K562 (cell line): ENCODE results near the gene BICD1. TPM values are rescaled to one million over a fixed set of nuclear protein-coding genes. Genes with fewer than 3 reads are reported as not detected.

Experiments
- ATAC-seq: fragments of 200-7000 bp; cut with Tn5 transposase; 3 replicates; pipeline ENCODE4 v1.9.1; 2020; ENCODE audit warnings: moderate library complexity
- BruUV-seq: library from RNA; stranded (reverse); fragments of 400-500 nt; replicated peaks from 2 replicates; lab custom pipeline; 2021; lab: Mats Ljungman, UMichigan
- CTCF ChIA-PET: fragments of 300-600 bp; formaldehyde crosslinking; extraction: SDS; loops from one replicate; lab custom pipeline; 2021; ENCODE audit warnings: low intra/inter-chr PET ratio; lab: Yijun Ruan, JAX
- POLR2A ChIA-PET: fragments of 300-600, 350-650 bp; sonication (Branson Sonifier 250); formaldehyde crosslinking; extraction: SDS; loops from one replicate; lab custom pipeline; 2021; ENCODE audit warnings: antibody characterized with exemption, inconsistent platforms; lab: Yijun Ruan, JAX
- DNase-seq, 4 experiments: peaks; one replicate each; pipeline versions ENCODE4 v3.0.0 to v3.0.0-alpha.2; 2011 to 2018; ENCODE audit warnings: low spot score in 3 of 4, mixed read lengths in 3 of 4; ENCODE audit errors: extremely low read depth in 1 of 4
- FAIRE-seq: peaks from 2 replicates; lab custom pipeline; 2011; peaks lifted over from hg19 to GRCh38; lab: Jason Lieb, UNC
- H2AFZ ChIP-seq: 2 replicates; pipeline ENCODE4 v1.6.0; 2011; ENCODE audit warnings: low read depth, low read length, control low read depth, inconsistent platforms
- H3K27ac ChIP-seq: fragments of 200-600 bp; 3 replicates; pipeline ENCODE4 v1.8.0; 2011; ENCODE audit warnings: low read depth, mild to moderate bottlenecking, control low read depth, inconsistent platforms, low read length, moderate library complexity, mixed read lengths; ENCODE audit errors: extremely low read depth
- H3K27me3 ChIP-seq, 2 experiments: fragments of 300-600 bp in 1 of 2; 2 replicates in 1 of 2; 3 replicates in 1 of 2; pipeline versions ENCODE4 v1.6.0 to v1.8.0; 2011; ENCODE audit warnings: inconsistent platforms in 2 of 2, low read length in 2 of 2, mild to moderate bottlenecking in 1 of 2, mixed read lengths in 1 of 2, moderate library complexity in 1 of 2; ENCODE audit not compliant: control insufficient read depth in 2 of 2, insufficient read depth in 2 of 2
- H3K36me3 ChIP-seq: fragments of 300-600 bp; 3 replicates; pipeline ENCODE4 v1.8.0; 2011; ENCODE audit warnings: mild to moderate bottlenecking, low read length, inconsistent platforms; ENCODE audit not compliant: control insufficient read depth, insufficient read depth
- H3K4me1 ChIP-seq, 2 experiments: fragments of 200-600 bp in 1 of 2; replicated peaks in 1 of 2; 2 replicates in 1 of 2; 3 replicates in 1 of 2; pipeline versions ENCODE4 v1.5.1 to v1.8.0; 2011; ENCODE audit warnings: inconsistent platforms in 2 of 2, low read length in 2 of 2, mild to moderate bottlenecking in 1 of 2, mixed read lengths in 1 of 2, moderate library complexity in 1 of 2; ENCODE audit not compliant: control insufficient read depth in 2 of 2, insufficient read depth in 2 of 2
- H3K4me2 ChIP-seq: 2 replicates; pipeline ENCODE4 v1.6.1; 2011; ENCODE audit warnings: low read length, control low read depth, inconsistent platforms, mixed read lengths; ENCODE audit not compliant: insufficient read depth
- H3K4me3 ChIP-seq: fragments of 200-600 bp; sonication (generic), shearing (Covaris generic); 2 replicates; pipeline ENCODE4 v1.5.1; 2016; ENCODE audit warnings: control low read depth, inconsistent platforms
- H3K79me2 ChIP-seq: fragments of 200-600 bp; 3 replicates; pipeline ENCODE4 v1.8.0; 2011; ENCODE audit warnings: low read length, inconsistent platforms; ENCODE audit not compliant: control insufficient read depth, insufficient read depth
- H3K9ac ChIP-seq, 2 experiments: 2 replicates each; pipeline versions ENCODE4 v1.6.0 to v1.6.1; 2011; ENCODE audit warnings: low read depth in 2 of 2, low read length in 2 of 2, control low read depth in 1 of 2, inconsistent platforms in 1 of 2, mild to moderate bottlenecking in 1 of 2, mixed read lengths in 1 of 2; ENCODE audit not compliant: insufficient read depth in 1 of 2
- H3K9me1 ChIP-seq: one replicate; pipeline ENCODE4 v1.6.0; 2011; ENCODE audit warnings: inconsistent platforms, mild to moderate bottlenecking, low read length, moderate library complexity; ENCODE audit not compliant: control insufficient read depth, insufficient read depth
- H3K9me3 ChIP-seq: replicated peaks from 2 replicates; pipeline ENCODE4 v1.5.1; 2011; ENCODE audit warnings: low read depth, low read length, inconsistent platforms; ENCODE audit not compliant: control insufficient read depth, insufficient read depth
- H4K20me1 ChIP-seq: replicated peaks from 2 replicates; pipeline ENCODE4 v1.6.1; 2011; ENCODE audit warnings: low read length, inconsistent platforms, mixed read lengths; ENCODE audit not compliant: control insufficient read depth, insufficient read depth
- ARID3B ChIP-seq: fragments of 250-450 bp; sonication (Bioruptor Pico); IDR thresholded peaks from 2 replicates; pipeline ENCODE4 v1.4.0; 2020; ENCODE audit warnings: borderline replicate concordance
- E2F3 ChIP-seq: fragments of 250-450 bp; sonication (Bioruptor Pico); IDR thresholded peaks from 2 replicates; pipeline ENCODE4 v1.4.0; 2020; ENCODE audit warnings: mild to moderate bottlenecking
- HNRNPLL ChIP-seq: fragments of 200-400 bp; formaldehyde crosslinking; IDR thresholded peaks from 2 replicates; pipeline ENCODE4 v1.6.1; 2017; ENCODE audit warnings: low read length, low read depth, mild to moderate bottlenecking; ENCODE audit not compliant: poor library complexity, severe bottlenecking
- IFI16 ChIP-seq: fragments of 250-450 bp; sonication (Bioruptor Pico); IDR thresholded peaks from 2 replicates; pipeline ENCODE4 v2.1.2; 2022; ENCODE audit warnings: mild to moderate bottlenecking, inconsistent platforms
- ILF3 ChIP-seq: fragments of 450-650 bp; IDR thresholded peaks from 2 replicates; pipeline ENCODE4 v1.6.1; 2018; ENCODE audit warnings: antibody characterized with exemption, mild to moderate bottlenecking, moderate library complexity, borderline replicate concordance
- RBM22 ChIP-seq: fragments of 200-400 bp; formaldehyde crosslinking; IDR thresholded peaks from 2 replicates; pipeline ENCODE4 v1.6.1; 2018; ENCODE audit warnings: low read length, low read depth; ENCODE audit not compliant: poor library complexity, severe bottlenecking
- ZKSCAN8 ChIP-seq: fragments of 200-800 bp; sonication (Bioruptor generic); IDR thresholded peaks from 2 replicates; pipeline ENCODE4 v1.6.1; 2016; ENCODE audit warnings: missing genetic modification characterization, missing compliant biosample characterization
- ZNF551 ChIP-seq: fragments of 250-450 bp; sonication (Bioruptor Pico); IDR thresholded peaks from 2 replicates; pipeline ENCODE4 v1.5.0; 2021; ENCODE audit warnings: mild to moderate bottlenecking, moderate library complexity
- WGBS: fragments of 100-300 bp; shearing (Covaris generic); methylation state at CpG from one replicate; pipeline ENCODE4 v1.1.6; 2016; ENCODE audit warnings: low coverage, mixed read lengths; ENCODE audit not compliant: insufficient coverage; ENCODE audit errors: missing lambda C conversion rate; 5-methylcytosine and 5-hydroxymethylcytosine counted together
- in situ Hi-C: fragments of 300-500 bp; cut with MboI; formaldehyde crosslinking; loops from 4 replicates; pipeline ENCODE4 v1.15.0; 2018; ENCODE audit warnings: inconsistent platforms, mixed read lengths
- intact Hi-C: fragments of 100-400 bp; cut with micrococcal nuclease; formaldehyde crosslinking; loops from 2 replicates; pipeline ENCODE4 v1.14.2; 2022
- polyA plus RNA-seq, 8 experiments: library from polyadenylated mRNA; depleted of rRNA in 4 of 8; stranded (reverse) in 5 of 8; unstranded in 3 of 8; fragments of >200 nt; fragmentation: Nextera tagmentation in 2 of 8; fragmentation: Illumina TruSeq in 1 of 8; extraction: Ambion mirVana in 2 of 8; extraction: Trizol in 1 of 8; gene quantifications; 2 replicates each; pipeline versions ENCODE4 v1.2.1 to v1.2.3, GENCODE V29; 2011 to 2014; ENCODE audit warnings: inconsistent platforms in 1 of 8, missing spikeins in 1 of 8
- total RNA-seq, 7 experiments: library from RNA; depleted of rRNA in 6 of 7; stranded (reverse); fragments of >200 nt in 6 of 7; fragmentation: Illumina TruSeq in 2 of 7; extraction: Trizol in 2 of 7; gene quantifications; 2 replicates each; pipeline versions ENCODE4 v1.2.1 to v1.2.3, GENCODE V29; 2011 to 2021; ENCODE audit warnings: low replicate concordance in 1 of 7
- TF ChIP-seq, protein P1 (sequence below): fragments of 250-450 bp; sonication (Bioruptor Pico); IDR thresholded peaks from 2 replicates; pipeline ENCODE4 v1.4.0; 2020

BICD1 gene
- total and polyA plus RNA-seq, 9 of the 15 experiments (the other 6 are each of a cell fraction or from before 2014, with no cell fraction given): 3.5 to 21.1 (median 12.5) TPM

DNA sequence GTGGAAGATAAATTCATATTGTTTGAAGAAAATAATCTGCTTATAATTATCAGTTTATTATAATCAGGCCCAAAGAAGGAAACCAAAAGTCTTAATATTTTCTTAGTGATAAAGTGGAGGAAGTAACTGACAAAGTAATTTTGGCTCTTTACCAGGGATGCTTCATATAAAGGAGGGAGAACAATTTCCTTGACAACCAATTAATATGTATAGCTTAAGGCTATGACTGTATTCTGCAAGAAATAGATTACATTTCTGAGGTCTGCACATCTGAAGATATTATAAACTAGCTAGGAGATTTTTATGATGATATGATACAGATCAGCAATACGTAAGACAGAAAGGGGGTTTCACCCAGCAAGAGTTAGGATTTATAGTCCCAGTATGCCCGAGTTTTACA lies 90.8 kb downstream of the BICD1 start:
- no peak overlapping the region for H3K9ac ChIP-seq
- TF ChIP-seq ZNF551 (no peak), ZKSCAN8 (CRISPR knock-in tag) (no peak), IFI16 (CRISPR knock-in tag) (no peak), E2F3 (CRISPR knock-in tag) (no peak)
- no TSS peak for BruUV-seq
- H3K4me3 ChIP-seq: no peak overlapping the region
- no peak for FAIRE-seq
- H3K27me3 ChIP-seq: no peaks in the 10 kb centered on the region
- H3K4me1 ChIP-seq: no peaks in the 10 kb centered on the region
- H3K27ac ChIP-seq: no peak overlapping the region
- H4K20me1 ChIP-seq: no peaks in the 10 kb centered on the region
- peaks cover 4% of the 10 kb centered on the region; the same call in 1 of the 2 replicates for H3K9me3 ChIP-seq
- H2AFZ ChIP-seq: no peak overlapping the region
- H3K4me2 ChIP-seq: no peak overlapping the region
- no peaks in the 10 kb centered on the region for H3K79me2 ChIP-seq
- no peak for ATAC-seq
- DNase-seq: no peak
- no peaks in the 10 kb centered on the region for H3K9me1 ChIP-seq
- 18% methylated on average over 2 of the region's 2 CpGs for WGBS
- ChIA-PET POLR2A (no interaction called here), CTCF (no interaction called here)
- intact Hi-C loops (no loop called here), in situ Hi-C loops (no loop called here)
- no peaks in the 10 kb centered on the region for H3K36me3 ChIP-seq

DNA sequence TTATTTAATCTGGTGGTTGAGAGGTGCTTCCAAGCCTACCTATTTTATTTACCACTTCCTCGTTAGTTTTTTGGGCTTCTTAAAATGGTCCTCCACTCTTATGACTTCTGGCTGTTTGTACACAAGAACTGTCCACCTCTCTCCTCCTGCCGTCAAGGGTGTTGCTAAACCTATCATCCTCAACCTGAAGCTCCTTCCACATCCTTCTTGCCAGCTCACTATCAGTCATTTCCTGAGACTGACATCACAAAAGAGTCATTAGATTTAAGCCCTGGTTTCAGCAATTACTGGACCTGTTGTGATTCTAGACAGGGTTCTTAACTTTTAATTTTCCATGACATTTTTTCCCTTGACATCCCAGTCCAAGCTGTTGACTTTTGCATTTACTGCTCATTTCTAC lies 91.9 kb downstream of the BICD1 start:
- no peak overlapping the region for H3K9ac ChIP-seq
- H3K27ac ChIP-seq: no peak overlapping the region
- no peaks in the 10 kb centered on the region for H3K9me1 ChIP-seq
- H3K36me3 ChIP-seq: no peaks in the 10 kb centered on the region
- no peak overlapping the region for H2AFZ ChIP-seq
- 36% methylated on average over 2 of the region's 2 CpGs for WGBS
- DNase-seq: no peak
- H4K20me1 ChIP-seq: no peaks in the 10 kb centered on the region
- POLR2A ChIA-PET: interaction anchor here (1.4 kb wide), 1 partner anchor 10 kb away, joined by 6 read pairs; no protein-coding TSS in a partner anchor
- no peaks in the 10 kb centered on the region for H3K27me3 ChIP-seq
- no peaks in the 10 kb centered on the region for H3K79me2 ChIP-seq
- H3K9me3 ChIP-seq: 0 out of 2 replicates have a peak, but pooled peaks cover 4% of the 10 kb centered on the region
- in situ Hi-C loops (no loop called here), intact Hi-C loops (no loop called here)
- BruUV-seq: no TSS peak
- FAIRE-seq: no peak
- H3K4me3 ChIP-seq: no peak overlapping the region
- no peak overlapping the region for H3K4me2 ChIP-seq
- no peaks in the 10 kb centered on the region for H3K4me1 ChIP-seq
- CTCF ChIA-PET: no interaction called here
- ATAC-seq: no peak
- no peak for TF ChIP-seq ILF3
- TF ChIP-seq HNRNPLL: no peak
- TF ChIP-seq, protein P1, sequence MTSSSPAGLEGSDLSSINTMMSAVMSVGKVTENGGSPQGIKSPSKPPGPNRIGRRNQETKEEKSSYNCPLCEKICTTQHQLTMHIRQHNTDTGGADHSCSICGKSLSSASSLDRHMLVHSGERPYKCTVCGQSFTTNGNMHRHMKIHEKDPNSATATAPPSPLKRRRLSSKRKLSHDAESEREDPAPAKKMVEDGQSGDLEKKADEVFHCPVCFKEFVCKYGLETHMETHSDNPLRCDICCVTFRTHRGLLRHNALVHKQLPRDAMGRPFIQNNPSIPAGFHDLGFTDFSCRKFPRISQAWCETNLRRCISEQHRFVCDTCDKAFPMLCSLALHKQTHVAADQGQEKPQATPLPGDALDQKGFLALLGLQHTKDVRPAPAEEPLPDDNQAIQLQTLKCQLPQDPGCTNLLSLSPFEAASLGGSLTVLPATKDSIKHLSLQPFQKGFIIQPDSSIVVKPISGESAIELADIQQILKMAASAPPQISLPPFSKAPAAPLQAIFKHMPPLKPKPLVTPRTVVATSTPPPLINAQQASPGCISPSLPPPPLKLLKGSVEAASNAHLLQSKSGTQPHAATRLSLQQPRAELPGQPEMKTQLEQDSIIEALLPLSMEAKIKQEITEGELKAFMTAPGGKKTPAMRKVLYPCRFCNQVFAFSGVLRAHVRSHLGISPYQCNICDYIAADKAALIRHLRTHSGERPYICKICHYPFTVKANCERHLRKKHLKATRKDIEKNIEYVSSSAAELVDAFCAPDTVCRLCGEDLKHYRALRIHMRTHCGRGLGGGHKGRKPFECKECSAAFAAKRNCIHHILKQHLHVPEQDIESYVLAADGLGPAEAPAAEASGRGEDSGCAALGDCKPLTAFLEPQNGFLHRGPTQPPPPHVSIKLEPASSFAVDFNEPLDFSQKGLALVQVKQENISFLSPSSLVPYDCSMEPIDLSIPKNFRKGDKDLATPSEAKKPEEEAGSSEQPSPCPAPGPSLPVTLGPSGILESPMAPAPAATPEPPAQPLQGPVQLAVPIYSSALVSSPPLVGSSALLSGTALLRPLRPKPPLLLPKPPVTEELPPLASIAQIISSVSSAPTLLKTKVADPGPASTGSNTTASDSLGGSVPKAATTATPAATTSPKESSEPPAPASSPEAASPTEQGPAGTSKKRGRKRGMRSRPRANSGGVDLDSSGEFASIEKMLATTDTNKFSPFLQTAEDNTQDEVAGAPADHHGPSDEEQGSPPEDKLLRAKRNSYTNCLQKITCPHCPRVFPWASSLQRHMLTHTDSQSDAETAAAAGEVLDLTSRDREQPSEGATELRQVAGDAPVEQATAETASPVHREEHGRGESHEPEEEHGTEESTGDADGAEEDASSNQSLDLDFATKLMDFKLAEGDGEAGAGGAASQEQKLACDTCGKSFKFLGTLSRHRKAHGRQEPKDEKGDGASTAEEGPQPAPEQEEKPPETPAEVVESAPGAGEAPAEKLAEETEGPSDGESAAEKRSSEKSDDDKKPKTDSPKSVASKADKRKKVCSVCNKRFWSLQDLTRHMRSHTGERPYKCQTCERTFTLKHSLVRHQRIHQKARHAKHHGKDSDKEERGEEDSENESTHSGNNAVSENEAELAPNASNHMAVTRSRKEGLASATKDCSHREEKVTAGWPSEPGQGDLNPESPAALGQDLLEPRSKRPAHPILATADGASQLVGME: no peak
- no peak for TF ChIP-seq RBM22
- no peak for TF ChIP-seq ARID3B (CRISPR knock-in tag)
